Lung (tissue), 12 donors: ENCODE data around the gene CES5A. TPM values are rescaled to one million over a fixed set of nuclear protein-coding genes. Genes with fewer than 3 reads are reported as not detected.
"Not testable (repeated sequence)": the region's sequence is repeated elsewhere in the genome, so short reads cannot be mapped to it uniquely, and the experiment has no call there.

Source experiments
- ATAC-seq: fragments of 200-7000 bp; cut with Tn5 transposase; one replicate; pipeline ENCODE4 v1.9.1; 2020; ENCODE audit warnings: moderate number of reproducible peaks; ENCODE audit not compliant: insufficient read depth, low FRiP score
- DNase-seq, 3 donors: peaks; one replicate each; pipeline ENCODE4 v3.0.0-alpha.2; 2013 to 2017
- H3K27ac ChIP-seq, 2 donors: one replicate each; pipeline ENCODE4 v1.5.1; 2013; ENCODE audit warnings: mild to moderate bottlenecking in 2 of 2, moderate library complexity in 2 of 2, control low read depth in 1 of 2, inconsistent platforms in 1 of 2, low read depth in 1 of 2, low read length in 1 of 2
- H3K27me3 ChIP-seq, 3 donors: one replicate each; pipeline ENCODE4 v1.5.1; 2013; ENCODE audit warnings: low read length in 2 of 3; ENCODE audit not compliant: control insufficient read depth in 3 of 3, insufficient read depth in 3 of 3
- H3K36me3 ChIP-seq, 4 donors: one replicate each; pipeline ENCODE4 v1.5.1; 2013; ENCODE audit warnings: low read length in 4 of 4, mild to moderate bottlenecking in 1 of 4, moderate library complexity in 1 of 4; ENCODE audit not compliant: control insufficient read depth in 4 of 4, insufficient read depth in 4 of 4
- H3K4me1 ChIP-seq, 5 donors: one replicate each; pipeline ENCODE4 v1.5.1; 2013; ENCODE audit warnings: low read length in 5 of 5, mild to moderate bottlenecking in 2 of 5, moderate library complexity in 1 of 5; ENCODE audit not compliant: control insufficient read depth in 5 of 5, insufficient read depth in 5 of 5
- H3K4me3 ChIP-seq: one replicate; pipeline ENCODE4 v1.5.1; 2013; ENCODE audit warnings: mild to moderate bottlenecking, control low read depth, moderate library complexity
- H3K9ac ChIP-seq, 2 donors: one replicate each; pipeline ENCODE4 v1.5.1; 2013; ENCODE audit warnings: low read length in 2 of 2, control low read depth in 1 of 2; ENCODE audit not compliant: insufficient read depth in 1 of 2
- H3K9me3 ChIP-seq, 4 donors: one replicate each; pipeline ENCODE4 v1.5.1; 2013; ENCODE audit warnings: low read length in 3 of 4, mild to moderate bottlenecking in 1 of 4, moderate library complexity in 1 of 4; ENCODE audit not compliant: control insufficient read depth in 4 of 4, insufficient read depth in 3 of 4
- WGBS, 2 donors: extraction: QIAGEN DNeasy Blood & Tissue Kit; methylation state at CpG; one replicate each; pipeline ENCODE4 v1.1.7; 2013; 5-methylcytosine and 5-hydroxymethylcytosine counted together
- polyA plus RNA-seq, 2 donors: library from polyadenylated mRNA; stranded (reverse); fragments of 200-250 nt; gene quantifications; one replicate each; pipeline ENCODE4 v1.2.1, GENCODE V29; 2013
- total RNA-seq, 2 donors: library from RNA; depleted of rRNA in 1 of 2; stranded (reverse); fragments of >200 nt in 1 of 2; gene quantifications; one replicate each; pipeline ENCODE4 v1.2.1, GENCODE V29; 2014 to 2021
- TF ChIP-seq, protein P1 (sequence below): IDR thresholded peaks from 2 replicates; pipeline ENCODE4 v1.5.1; 2012; ENCODE audit warnings: mild to moderate bottlenecking; ENCODE audit errors: control extremely low read depth, extremely low read depth
- donor health status: control.
- donor health status: control.
- donor health status: Bipolar disorder and iron deficiency.
- donor health status: healthy.
- donor health status: DM: yes; HTN: yes; CAD: no.

CES5A gene
- total and polyA plus RNA-seq, 4 donors, result not detected

- ATAC-seq (no peak), DNase-seq (no peak)
- no peak overlapping the region for H3K27ac ChIP-seq
- TF ChIP-seq, protein P1, sequence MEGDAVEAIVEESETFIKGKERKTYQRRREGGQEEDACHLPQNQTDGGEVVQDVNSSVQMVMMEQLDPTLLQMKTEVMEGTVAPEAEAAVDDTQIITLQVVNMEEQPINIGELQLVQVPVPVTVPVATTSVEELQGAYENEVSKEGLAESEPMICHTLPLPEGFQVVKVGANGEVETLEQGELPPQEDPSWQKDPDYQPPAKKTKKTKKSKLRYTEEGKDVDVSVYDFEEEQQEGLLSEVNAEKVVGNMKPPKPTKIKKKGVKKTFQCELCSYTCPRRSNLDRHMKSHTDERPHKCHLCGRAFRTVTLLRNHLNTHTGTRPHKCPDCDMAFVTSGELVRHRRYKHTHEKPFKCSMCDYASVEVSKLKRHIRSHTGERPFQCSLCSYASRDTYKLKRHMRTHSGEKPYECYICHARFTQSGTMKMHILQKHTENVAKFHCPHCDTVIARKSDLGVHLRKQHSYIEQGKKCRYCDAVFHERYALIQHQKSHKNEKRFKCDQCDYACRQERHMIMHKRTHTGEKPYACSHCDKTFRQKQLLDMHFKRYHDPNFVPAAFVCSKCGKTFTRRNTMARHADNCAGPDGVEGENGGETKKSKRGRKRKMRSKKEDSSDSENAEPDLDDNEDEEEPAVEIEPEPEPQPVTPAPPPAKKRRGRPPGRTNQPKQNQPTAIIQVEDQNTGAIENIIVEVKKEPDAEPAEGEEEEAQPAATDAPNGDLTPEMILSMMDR, result no peak
- 81 to 86% methylated on average over 6 of the region's 6 CpGs for WGBS, 2 donors
- H3K4me1 ChIP-seq, result peaks cover 0 to 37% (median 3%) of the 10 kb centered on the region in 5 donors
- H3K9ac ChIP-seq, result peak overlapping the region in 1 of 2 donors; percentile 46
- H3K9me3 ChIP-seq, result peaks cover 0 to 2% (median 0%) of the 10 kb centered on the region in 4 donors
- no peaks in the 10 kb centered on the region for H3K27me3 ChIP-seq
- H3K4me3 ChIP-seq, result no peak overlapping the region
- H3K36me3 ChIP-seq, result peaks cover 0 to 14% (median 7%) of the 10 kb centered on the region in 4 donors
Measured at GRCh38 chr16:55830658-55831294, 44.4 kb downstream of the CES5A start.

- Histone ChIP-seq H3K36me3 (peaks cover 0 to 27% (median 11%) of the 10 kb centered on the region in 4 donors), H3K4me1 (peaks cover 0 to 23% (median 3%) of the 10 kb centered on the region in 5 donors)
- DNase-seq, H3K9ac ChIP-seq, ATAC-seq, H3K4me3 ChIP-seq, H3K9me3 ChIP-seq, H3K27ac ChIP-seq, H3K27me3 ChIP-seq: not testable (repeated sequence)
- 90 to 97% methylated on average over 3 of the region's 3 CpGs for WGBS, 2 donors
Measured at GRCh38 chr16:55829232-55829631, 45.9 kb downstream of the CES5A start.

DNA sequence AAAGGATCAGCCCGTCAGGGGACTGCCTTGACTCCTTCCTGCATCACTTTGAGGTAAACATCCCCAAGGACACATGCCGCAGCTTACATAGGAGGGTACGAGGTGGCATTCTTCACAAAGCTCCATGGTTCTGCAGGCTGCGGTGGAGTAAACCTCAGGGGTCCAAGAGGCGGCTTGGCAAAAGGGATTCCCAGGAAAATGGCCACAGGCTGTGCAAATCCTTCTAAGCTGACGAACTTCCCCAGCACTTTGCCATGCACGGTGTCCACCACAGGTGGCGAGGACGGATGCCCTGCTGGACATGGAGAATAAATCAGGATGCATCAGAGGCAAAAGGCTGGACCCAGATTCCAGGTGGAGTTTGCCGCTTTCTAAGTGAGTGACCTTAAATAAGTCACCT is 46.5 kb downstream of the CES5A start:
- H3K9ac ChIP-seq, result no peak overlapping the region
- no peak overlapping the region for H3K27ac ChIP-seq
- peaks cover 0 to 27% (median 11%) of the 10 kb centered on the region in 4 donors for H3K36me3 ChIP-seq
- no peak for ATAC-seq
- DNase-seq, result no peak
- no peak overlapping the region for H3K4me3 ChIP-seq
- no peaks in the 10 kb centered on the region for H3K9me3 ChIP-seq
- peaks cover 0 to 17% (median 2%) of the 10 kb centered on the region in 5 donors for H3K4me1 ChIP-seq
- 80 to 81% methylated on average over 10 of the region's 10 CpGs for WGBS, 2 donors
- TF ChIP-seq, protein P1, result no peak
- H3K27me3 ChIP-seq, result no peaks in the 10 kb centered on the region

DNA sequence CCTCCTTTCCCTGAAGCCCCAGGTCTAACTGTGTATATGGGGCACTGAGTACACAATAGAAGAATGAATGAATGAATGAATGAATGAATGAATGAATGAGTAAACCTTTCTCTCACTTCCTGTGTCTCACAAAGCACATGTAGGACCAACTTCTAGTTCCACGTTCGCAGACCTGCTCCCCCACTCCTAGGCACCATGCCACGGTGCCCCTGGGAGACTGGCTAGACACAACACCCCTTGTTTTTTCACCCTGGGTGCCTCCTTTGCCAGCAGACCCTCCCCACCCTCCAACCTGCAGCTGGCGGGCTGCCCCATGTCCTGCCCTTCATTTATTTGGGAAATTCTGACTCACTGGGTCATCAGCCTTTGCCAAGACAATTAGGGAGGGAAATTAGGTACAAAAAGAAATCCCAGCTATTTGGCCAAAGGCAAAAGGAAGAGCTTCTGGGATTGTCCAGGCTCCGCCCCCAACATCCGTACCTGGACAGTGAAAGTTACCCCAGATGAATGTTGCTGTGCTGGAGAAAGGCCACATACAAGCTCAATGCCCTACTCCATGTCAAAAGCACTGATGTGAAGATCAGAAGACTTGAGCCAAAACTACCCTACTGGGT is 50.0 kb downstream of the CES5A start:
- Histone ChIP-seq H3K9me3 (no peaks in the 10 kb centered on the region), H3K36me3 (peaks cover 0 to 47% (median 19%) of the 10 kb centered on the region in 4 donors), H3K4me3 (no peak overlapping the region), H3K27ac (no peak overlapping the region), H3K27me3 (no peaks in the 10 kb centered on the region), H3K4me1 (peaks cover 0 to 3% (median 0%) of the 10 kb centered on the region in 5 donors), H3K9ac (no peak overlapping the region)
- WGBS, 2 donors, result 81 to 82% methylated on average over 6 of the region's 6 CpGs
- TF ChIP-seq, protein P1, result no peak
- no peak for DNase-seq
- ATAC-seq, result no peak
